Duodenal mucosa (tissue), 2 donors: ENCODE results near the gene CD68.
A peak's percentile ranks its signal among the peaks of the same experiment; 100 is the strongest.

Experiments
- H3K27ac ChIP-seq: one replicate; pipeline ENCODE4 v1.7.0; 2013; ENCODE audit warnings: low read depth, low read length
- H3K27me3 ChIP-seq, 2 donors: one replicate each; pipeline ENCODE4 v1.7.0; 2013; ENCODE audit warnings: low read length in 2 of 2, control low read depth in 1 of 2; ENCODE audit not compliant: insufficient read depth in 2 of 2, control insufficient read depth in 1 of 2
- H3K36me3 ChIP-seq, 2 donors: one replicate each; pipeline ENCODE4 v1.7.0; 2013; ENCODE audit warnings: low read length in 2 of 2, control low read depth in 1 of 2; ENCODE audit not compliant: insufficient read depth in 2 of 2, control insufficient read depth in 1 of 2
- H3K4me1 ChIP-seq, 2 donors: one replicate each; pipeline ENCODE4 v1.7.0; 2013; ENCODE audit warnings: low read length in 2 of 2, control low read depth in 1 of 2; ENCODE audit not compliant: insufficient read depth in 2 of 2, control insufficient read depth in 1 of 2
- H3K4me3 ChIP-seq, 2 donors: one replicate each; pipeline ENCODE4 v1.7.0; 2013; ENCODE audit warnings: low read length in 2 of 2, low read depth in 1 of 2
- H3K9ac ChIP-seq, 2 donors: one replicate each; pipeline ENCODE4 v1.7.0; 2013; ENCODE audit warnings: low read length in 2 of 2, low read depth in 1 of 2
- H3K9me3 ChIP-seq, 2 donors: one replicate each; pipeline ENCODE4 v1.7.0; 2013; ENCODE audit warnings: low read length in 2 of 2, control low read depth in 1 of 2; ENCODE audit not compliant: control insufficient read depth in 1 of 2

CD68 gene

DNA sequence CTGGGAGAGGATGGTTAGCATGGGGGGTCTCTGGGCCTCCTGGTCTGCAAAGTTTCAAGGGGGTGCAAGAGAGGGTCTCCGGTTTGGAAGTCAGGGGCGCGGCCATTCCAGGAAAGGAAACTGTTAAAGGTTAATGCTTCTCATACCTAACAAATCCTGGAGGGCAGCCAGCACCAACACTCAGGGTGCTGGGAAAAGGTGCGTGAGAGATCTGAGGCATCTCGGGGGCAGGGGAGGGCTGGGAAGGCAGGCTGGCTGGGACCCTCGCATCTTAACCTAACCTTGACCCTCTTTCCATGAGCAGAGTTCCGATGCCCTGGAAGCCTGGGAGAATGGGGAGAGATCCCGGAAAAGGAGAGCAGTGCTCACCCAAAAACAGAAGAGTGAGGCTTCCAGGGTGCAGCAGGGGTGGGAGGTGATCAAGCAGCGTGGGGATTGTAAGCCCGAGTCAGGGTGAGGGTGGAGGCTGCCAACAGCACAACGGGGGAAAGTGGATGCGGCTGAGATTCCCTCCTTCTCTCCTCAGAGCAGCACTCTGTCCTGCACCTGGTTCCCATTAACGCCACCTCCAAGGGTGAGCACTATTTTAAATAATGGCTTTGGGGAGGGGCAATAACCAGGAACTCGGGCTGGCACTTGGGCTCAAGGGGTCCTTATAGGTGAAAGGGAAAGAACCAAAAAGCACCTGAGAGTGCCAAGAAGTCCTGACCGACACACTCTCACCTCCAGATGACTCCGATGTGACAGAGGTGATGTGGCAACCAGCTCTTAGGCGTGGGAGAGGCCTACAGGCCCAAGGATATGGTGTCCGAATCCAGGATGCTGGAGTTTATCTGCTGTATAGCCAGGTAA is 19.9 kb upstream of the CD68 start:
- peaks cover 3 to 9% of the 10 kb centered on the region in 2 donors for H3K36me3 ChIP-seq
- no peaks in the 10 kb centered on the region for H3K9me3 ChIP-seq
- H3K4me3 ChIP-seq = peak overlapping the region; percentile 71 to 90
- peak overlapping the region; percentile 71 to 83 for H3K9ac ChIP-seq
- peaks cover 47 to 64% of the 10 kb centered on the region in 2 donors for H3K4me1 ChIP-seq
- peak overlapping the region; percentile 98 for H3K27ac ChIP-seq
- H3K27me3 ChIP-seq = no peaks in the 10 kb centered on the region

DNA sequence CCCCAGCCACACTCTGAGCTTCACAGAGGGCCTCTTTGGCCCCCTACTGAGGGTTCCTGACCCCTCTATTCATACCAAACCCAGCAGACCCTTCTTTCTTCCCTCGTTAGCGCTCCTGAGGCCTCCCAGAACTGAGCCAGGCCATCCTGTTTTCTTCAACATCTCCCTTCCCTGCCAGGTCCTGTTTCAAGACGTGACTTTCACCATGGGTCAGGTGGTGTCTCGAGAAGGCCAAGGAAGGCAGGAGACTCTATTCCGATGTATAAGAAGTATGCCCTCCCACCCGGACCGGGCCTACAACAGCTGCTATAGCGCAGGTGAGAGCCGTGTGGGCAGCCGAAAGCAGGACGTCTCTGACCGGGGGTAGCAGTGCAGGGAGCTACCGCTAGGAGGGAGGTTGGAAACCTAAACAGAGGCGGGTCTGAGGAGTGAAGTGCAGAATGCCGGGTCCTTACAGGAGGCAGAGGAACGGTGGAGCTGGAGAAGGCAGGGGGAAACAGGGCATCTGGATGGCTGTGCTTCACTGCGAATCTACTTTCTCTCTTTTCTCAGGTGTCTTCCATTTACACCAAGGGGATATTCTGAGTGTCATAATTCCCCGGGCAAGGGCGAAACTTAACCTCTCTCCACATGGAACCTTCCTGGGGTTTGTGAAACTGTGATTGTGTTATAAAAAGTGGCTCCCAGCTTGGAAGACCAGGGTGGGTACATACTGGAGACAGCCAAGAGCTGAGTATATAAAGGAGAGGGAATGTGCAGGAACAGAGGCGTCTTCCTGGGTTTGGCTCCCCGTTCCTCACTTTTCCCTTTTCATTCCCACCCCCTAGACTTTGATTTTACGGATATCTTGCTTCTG is 19.0 kb upstream of the CD68 start:
- peaks cover 11 to 17% of the 10 kb centered on the region in 2 donors for H3K36me3 ChIP-seq
- H3K27ac ChIP-seq = peak overlapping the region; percentile 98
- no peaks in the 10 kb centered on the region for H3K9me3 ChIP-seq
- peaks cover 47 to 64% of the 10 kb centered on the region in 2 donors for H3K4me1 ChIP-seq
- H3K27me3 ChIP-seq = no peaks in the 10 kb centered on the region
- peak overlapping the region; percentile 71 to 90 for H3K4me3 ChIP-seq
- H3K9ac ChIP-seq = peak overlapping the region; percentile 71 to 83

DNA sequence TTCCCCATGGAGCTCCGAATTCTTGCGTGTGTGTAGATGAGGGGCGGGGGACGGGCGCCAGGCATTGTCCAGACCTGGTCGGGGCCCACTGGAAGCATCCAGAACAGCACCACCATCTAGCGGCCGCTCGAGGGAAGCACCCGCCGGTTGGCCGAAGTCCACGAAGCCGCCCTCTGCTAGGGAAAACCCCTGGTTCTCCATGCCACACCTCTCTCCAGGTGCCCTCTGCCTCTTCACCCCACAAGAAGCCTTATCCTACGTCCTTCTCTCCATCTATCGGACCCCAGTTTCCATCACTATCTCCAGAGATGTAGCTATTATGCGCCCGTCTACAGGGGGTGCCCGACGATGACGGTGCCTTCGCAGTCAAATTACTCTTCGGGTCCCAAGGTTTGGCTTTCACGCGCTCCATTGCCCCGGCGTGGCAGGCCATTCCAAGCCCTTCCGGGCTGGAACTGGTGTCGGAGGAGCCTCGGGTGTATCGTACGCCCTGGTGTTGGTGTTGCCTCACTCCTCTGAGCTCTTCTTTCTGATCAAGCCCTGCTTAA is 18.3 kb upstream of the CD68 start:
- H3K4me3 ChIP-seq = peak overlapping the region; percentile 71 to 90
- H3K27me3 ChIP-seq = no peaks in the 10 kb centered on the region
- peaks cover 47 to 64% of the 10 kb centered on the region in 2 donors for H3K4me1 ChIP-seq
- H3K9ac ChIP-seq = peak overlapping the region; percentile 74 to 83
- H3K27ac ChIP-seq = peak overlapping the region; percentile 98
- H3K9me3 ChIP-seq = no peaks in the 10 kb centered on the region
- H3K36me3 ChIP-seq = peaks cover 15 to 24% of the 10 kb centered on the region in 2 donors

DNA sequence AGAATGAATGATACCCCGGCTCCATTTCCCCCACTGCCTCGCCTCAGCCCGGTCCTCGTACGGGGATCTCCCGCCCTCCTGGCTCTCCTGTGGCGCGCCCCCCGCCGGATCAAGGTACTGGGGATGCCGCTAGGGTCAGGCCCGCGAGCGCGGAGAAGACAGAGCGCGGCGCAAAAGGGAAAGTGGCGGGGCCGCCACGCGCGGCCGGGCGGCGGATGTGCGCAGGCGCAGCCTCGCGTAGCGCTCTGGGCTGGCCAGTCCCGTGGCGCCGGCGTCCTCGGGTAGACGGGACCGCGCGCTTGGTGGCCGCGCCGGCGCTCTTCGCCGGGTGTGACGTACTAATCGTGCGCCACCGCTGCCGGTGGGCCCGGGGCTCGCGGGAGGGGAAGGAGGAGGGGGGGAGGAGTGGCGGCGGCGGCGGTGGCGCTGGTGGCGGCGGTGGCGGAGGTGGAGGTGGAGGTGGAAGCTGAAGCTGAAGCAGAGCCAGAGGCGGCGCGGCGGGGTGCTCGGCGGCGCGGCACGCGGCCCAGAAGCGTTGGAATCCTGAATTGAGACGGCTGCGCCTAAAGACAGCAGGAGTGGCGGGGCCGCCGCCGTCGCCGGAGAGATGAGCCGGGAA is 17.7 kb upstream of the CD68 start, which contains the start of gene SENP3:
SENP3 (plus strand) TSS at position 331 of the 619 bp plus-strand sequence. CDS start 1,158 bp downstream, outside the sequence.
- Histone ChIP-seq H3K4me1 (peaks cover 47 to 59% of the 10 kb centered on the region in 2 donors), H3K4me3 (peak within 1 kb of the TSS; percentile 71 to 90), H3K27me3 (no peaks in the 10 kb centered on the region)

DNA sequence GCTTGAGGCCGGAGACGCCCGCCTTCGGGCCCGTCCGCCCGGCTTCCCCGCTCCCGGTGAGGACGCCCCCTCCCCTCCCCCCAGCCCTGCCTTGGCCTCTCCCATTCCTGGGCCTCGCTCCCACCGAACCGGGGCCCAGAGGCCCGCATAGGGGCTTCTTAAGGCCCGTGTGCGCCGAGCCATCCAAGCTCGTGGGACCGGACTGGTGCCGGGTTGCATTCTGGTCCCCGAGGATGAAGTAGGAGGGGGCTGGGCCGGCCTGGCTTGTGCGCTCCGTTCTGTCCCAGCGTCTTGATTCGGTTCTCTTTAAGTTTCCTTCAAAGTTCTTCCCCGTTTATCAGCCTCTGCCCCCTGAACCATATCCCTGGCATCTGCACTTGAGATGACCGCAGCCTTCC is 17.2 kb upstream of the CD68 start:
- H3K36me3 ChIP-seq = peaks cover 15 to 34% of the 10 kb centered on the region in 2 donors
- H3K27ac ChIP-seq = peak overlapping the region; percentile 69
- peaks cover 46 to 55% of the 10 kb centered on the region in 2 donors for H3K4me1 ChIP-seq
- peak overlapping the region; percentile 56 to 84 for H3K9ac ChIP-seq
- H3K27me3 ChIP-seq = no peaks in the 10 kb centered on the region
- H3K9me3 ChIP-seq = no peaks in the 10 kb centered on the region
- H3K4me3 ChIP-seq = peak overlapping the region; percentile 71 to 90

More for the DNA sequence above, 17.7 kb upstream of the CD68 start, which contains the start of gene SENP3:
- Histone ChIP-seq H3K9ac (peak within 1 kb of the TSS; percentile 83 to 84), H3K9me3 (no peaks in the 10 kb centered on the region), H3K27ac (peak within 1 kb of the TSS; percentile 98), H3K36me3 (peaks cover 15 to 29% of the 10 kb centered on the region in 2 donors)

DNA sequence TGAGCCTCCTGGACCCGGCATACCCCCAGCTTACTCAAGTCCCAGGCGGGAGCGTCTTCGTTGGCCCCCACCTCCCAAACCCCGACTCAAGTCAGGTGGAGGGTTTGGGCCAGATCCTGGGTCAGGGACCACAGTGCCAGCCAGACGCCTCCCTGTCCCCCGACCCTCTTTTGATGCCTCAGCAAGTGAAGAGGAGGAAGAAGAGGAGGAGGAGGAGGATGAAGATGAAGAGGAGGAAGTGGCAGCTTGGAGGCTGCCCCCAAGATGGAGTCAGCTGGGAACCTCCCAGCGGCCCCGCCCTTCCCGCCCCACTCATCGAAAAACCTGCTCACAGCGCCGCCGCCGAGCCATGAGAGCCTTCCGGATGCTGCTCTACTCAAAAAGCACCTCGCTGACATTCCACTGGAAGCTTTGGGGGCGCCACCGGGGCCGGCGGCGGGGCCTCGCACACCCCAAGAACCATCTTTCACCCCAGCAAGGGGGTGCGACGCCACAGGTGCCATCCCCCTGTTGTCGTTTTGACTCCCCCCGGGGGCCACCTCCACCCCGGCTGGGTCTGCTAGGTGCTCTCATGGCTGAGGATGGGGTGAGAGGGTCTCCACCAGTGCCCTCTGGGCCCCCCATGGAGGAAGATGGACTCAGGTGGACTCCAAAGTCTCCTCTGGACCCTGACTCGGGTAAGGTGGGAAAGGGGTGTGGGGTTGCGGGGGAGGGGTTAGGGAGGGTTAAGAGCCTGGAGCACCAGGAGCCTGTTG is 16.1 kb upstream of the CD68 start:
- no peak overlapping the region for H3K27ac ChIP-seq
- H3K9me3 ChIP-seq = no peaks in the 10 kb centered on the region
- H3K36me3 ChIP-seq = peaks cover 17 to 39% of the 10 kb centered on the region in 2 donors
- peaks cover 38 to 44% of the 10 kb centered on the region in 2 donors for H3K4me1 ChIP-seq
- no peak overlapping the region for H3K9ac ChIP-seq
- H3K4me3 ChIP-seq = peak overlapping the region in 1 of 2 donors; percentile 71
- H3K27me3 ChIP-seq = no peaks in the 10 kb centered on the region

DNA sequence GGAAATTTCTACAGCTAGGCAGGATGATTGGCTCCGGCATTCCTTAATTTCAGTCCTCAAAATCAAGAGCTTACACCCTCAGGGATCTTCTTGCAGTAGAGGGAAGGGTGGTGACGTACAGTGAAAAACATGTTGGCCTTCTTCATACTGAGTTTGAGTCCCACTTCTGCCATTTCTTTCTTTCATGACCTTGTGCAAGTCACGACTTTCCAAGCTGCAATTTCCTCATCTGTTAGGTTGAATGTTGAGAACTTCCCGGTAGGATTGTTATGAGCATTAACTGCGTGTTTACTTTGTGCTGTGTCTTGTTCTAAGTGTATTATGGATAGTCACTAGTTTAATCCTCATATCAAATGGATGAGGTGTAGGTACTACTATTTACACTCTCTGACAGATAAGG is 9.9 kb upstream of the CD68 start:
- H3K4me3 ChIP-seq = no peak overlapping the region
- H3K9me3 ChIP-seq = no peaks in the 10 kb centered on the region
- no peaks in the 10 kb centered on the region for H3K27me3 ChIP-seq
- H3K9ac ChIP-seq = no peak overlapping the region
- H3K36me3 ChIP-seq = peaks cover 41 to 57% of the 10 kb centered on the region in 2 donors
- H3K27ac ChIP-seq = no peak overlapping the region
- peaks cover 13 to 15% of the 10 kb centered on the region in 2 donors for H3K4me1 ChIP-seq

DNA sequence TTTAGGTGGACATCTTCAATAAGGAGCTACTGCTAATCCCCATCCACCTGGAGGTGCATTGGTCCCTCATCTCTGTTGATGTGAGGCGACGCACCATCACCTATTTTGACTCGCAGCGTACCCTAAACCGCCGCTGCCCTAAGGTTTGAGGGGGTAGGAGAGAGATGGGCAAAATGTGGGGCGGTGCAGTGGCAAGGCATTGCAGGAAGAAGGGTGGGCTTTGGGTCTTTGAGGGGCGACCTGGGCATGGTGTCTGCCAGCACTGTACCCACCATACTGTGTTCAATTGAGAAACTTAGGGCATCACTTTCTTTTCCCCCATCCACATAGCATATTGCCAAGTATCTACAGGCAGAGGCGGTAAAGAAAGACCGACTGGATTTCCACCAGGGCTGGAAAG is 9.1 kb upstream of the CD68 start:
- peaks cover 42 to 57% of the 10 kb centered on the region in 2 donors for H3K36me3 ChIP-seq
- H3K4me3 ChIP-seq = no peak overlapping the region
- H3K9ac ChIP-seq = no peak overlapping the region
- H3K4me1 ChIP-seq = peaks cover 21 to 23% of the 10 kb centered on the region in 2 donors
- H3K27me3 ChIP-seq = no peaks in the 10 kb centered on the region
- H3K27ac ChIP-seq = no peak overlapping the region
- H3K9me3 ChIP-seq = no peaks in the 10 kb centered on the region

DNA sequence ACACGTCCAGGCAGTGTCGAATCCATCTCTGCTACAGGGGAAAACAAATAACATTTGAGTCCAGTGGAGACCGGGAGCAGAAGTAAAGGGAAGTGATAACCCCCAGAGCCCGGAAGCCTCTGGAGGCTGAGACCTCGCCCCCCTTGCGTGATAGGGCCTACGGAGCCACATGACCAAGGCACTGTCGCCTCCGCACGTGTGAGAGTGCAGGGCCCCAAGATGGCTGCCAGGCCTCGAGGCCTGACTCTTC is 7.2 kb upstream of the CD68 start:
- Histone ChIP-seq H3K27ac (peak overlapping the region; percentile 88), H3K4me1 (peaks cover 36 to 41% of the 10 kb centered on the region in 2 donors), H3K9me3 (no peaks in the 10 kb centered on the region), H3K27me3 (no peaks in the 10 kb centered on the region), H3K9ac (peak overlapping the region; percentile 61 to 84), H3K36me3 (peaks cover 55 to 58% of the 10 kb centered on the region in 2 donors), H3K4me3 (peak overlapping the region; percentile 69 to 82)
